DND-41 (cell line): Measurements from ENCODE around the gene PIK3CB.

ENCODE experiments used
- ATAC-seq: fragments of 200-7000 bp; cut with Tn5 transposase; 3 replicates; pipeline ENCODE4 v1.9.1; 2021; ENCODE audit warnings: low read depth; ENCODE audit not compliant: insufficient read depth
- DNase-seq: peaks from one replicate; pipeline ENCODE4 v3.0.0-alpha.2; 2020
- H2AFZ ChIP-seq: 2 replicates; pipeline ENCODE4 v1.6.0; 2012; ENCODE audit warnings: low read depth, low read length
- H3K27ac ChIP-seq: 2 replicates; pipeline ENCODE4 v1.5.1; 2012; ENCODE audit warnings: low read length, inconsistent platforms
- H3K27me3 ChIP-seq: fragments of 200-600 bp; sonication (generic); 2 replicates; pipeline ENCODE4 v1.6.0; 2012; ENCODE audit warnings: low read length, mild to moderate bottlenecking, inconsistent platforms; ENCODE audit not compliant: insufficient read depth, poor library complexity
- H3K36me3 ChIP-seq: 2 replicates; pipeline ENCODE4 v1.5.1; 2012; ENCODE audit warnings: low read length, inconsistent platforms; ENCODE audit not compliant: insufficient read depth
- H3K4me1 ChIP-seq: 2 replicates; pipeline ENCODE4 v1.5.1; 2012; ENCODE audit warnings: mild to moderate bottlenecking, low read length; ENCODE audit not compliant: insufficient read depth
- H3K4me2 ChIP-seq: 2 replicates; pipeline ENCODE4 v1.6.0; 2012; ENCODE audit warnings: mild to moderate bottlenecking, moderate library complexity, low read length, inconsistent platforms; ENCODE audit not compliant: insufficient read depth
- H3K4me3 ChIP-seq, 2 experiments: fragments of 200-600 bp in 1 of 2; shearing (Covaris generic) in 1 of 2; 2 replicates each; pipeline ENCODE4 v1.5.1; 2012 to 2016; ENCODE audit warnings: inconsistent platforms in 2 of 2, low read length in 2 of 2, mild to moderate bottlenecking in 2 of 2, low read depth in 1 of 2, moderate library complexity in 1 of 2
- H3K79me2 ChIP-seq: 2 replicates; pipeline ENCODE4 v1.6.0; 2012; ENCODE audit warnings: low read length, inconsistent platforms; ENCODE audit not compliant: insufficient read depth
- H3K9ac ChIP-seq: 2 replicates; pipeline ENCODE4 v1.6.0; 2012; ENCODE audit warnings: low read depth, mild to moderate bottlenecking, inconsistent platforms, low read length, moderate library complexity
- H3K9me3 ChIP-seq: 2 replicates; pipeline ENCODE4 v1.5.1; 2012; ENCODE audit warnings: low read length, moderate library complexity, mild to moderate bottlenecking, inconsistent platforms; ENCODE audit not compliant: insufficient read depth, severe bottlenecking
- H4K20me1 ChIP-seq: 2 replicates; pipeline ENCODE4 v1.6.0; 2012; ENCODE audit warnings: low read length; ENCODE audit not compliant: insufficient read depth
- CTCF ChIP-seq: IDR thresholded peaks from 2 replicates; pipeline ENCODE4 v1.5.1; 2012; ENCODE audit warnings: borderline replicate concordance, low read length, moderate library complexity, mild to moderate bottlenecking; ENCODE audit not compliant: poor library complexity, severe bottlenecking; ENCODE audit errors: extremely low read depth
- EZH2 ChIP-seq: IDR thresholded peaks from 3 replicates; pipeline ENCODE4 v1.6.1; 2012; ENCODE audit warnings: borderline replicate concordance, low read depth, mild to moderate bottlenecking, moderate library complexity, low read length, inconsistent platforms; ENCODE audit not compliant: severe bottlenecking

Gene PIK3CB

GRCh38 chr3:138862924-138863775 lies 28.4 kb upstream of the PIK3CB start:
- no peak for TF ChIP-seq EZH2
- no peak for TF ChIP-seq CTCF
- no peak overlapping the region for H3K27ac ChIP-seq
- peak overlapping the region; percentile 53 for H2AFZ ChIP-seq
- no peaks in the 10 kb centered on the region for H4K20me1 ChIP-seq
- ATAC-seq (0 out of 3 replicates have a peak, but pooled peaks have one; percentile 37), DNase-seq (no peak)
- no peak overlapping the region for H3K9ac ChIP-seq
- no peaks in the 10 kb centered on the region for H3K27me3 ChIP-seq
- no peaks in the 10 kb centered on the region for H3K4me1 ChIP-seq
- H3K36me3 ChIP-seq = no peaks in the 10 kb centered on the region
- no peak overlapping the region for H3K4me3 ChIP-seq
- no peak overlapping the region for H3K4me2 ChIP-seq
- no peaks in the 10 kb centered on the region for H3K79me2 ChIP-seq
- no peaks in the 10 kb centered on the region for H3K9me3 ChIP-seq

GRCh38 chr3:138862531-138862923 lies 27.8 kb upstream of the PIK3CB start:
- no peak overlapping the region for H3K4me2 ChIP-seq
- no peak for ATAC-seq
- TF ChIP-seq CTCF = no peak
- no peak for TF ChIP-seq EZH2

GRCh38 chr3:138861798-138862197 lies 27.1 kb upstream of the PIK3CB start:
- H3K36me3 ChIP-seq = no peaks in the 10 kb centered on the region
- no peak overlapping the region for H3K4me2 ChIP-seq
- H3K27ac ChIP-seq = no peak overlapping the region
- H3K79me2 ChIP-seq = no peaks in the 10 kb centered on the region
- H4K20me1 ChIP-seq = no peaks in the 10 kb centered on the region
- H2AFZ ChIP-seq = no peak overlapping the region
- H3K4me3 ChIP-seq = no peak overlapping the region
- H3K27me3 ChIP-seq = no peaks in the 10 kb centered on the region
- DNase-seq (no peak), ATAC-seq (no peak)
- no peaks in the 10 kb centered on the region for H3K4me1 ChIP-seq
- H3K9ac ChIP-seq = no peak overlapping the region
- TF ChIP-seq EZH2 (no peak), CTCF (no peak)
- H3K9me3 ChIP-seq = no peaks in the 10 kb centered on the region

More at GRCh38 chr3:138862531-138862923, 27.8 kb upstream of the PIK3CB start:
- H4K20me1 ChIP-seq = no peaks in the 10 kb centered on the region
- DNase-seq = no peak
- no peaks in the 10 kb centered on the region for H3K27me3 ChIP-seq
- no peaks in the 10 kb centered on the region for H3K79me2 ChIP-seq
- H3K4me3 ChIP-seq = no peak overlapping the region
- H3K4me1 ChIP-seq = no peaks in the 10 kb centered on the region
- no peak overlapping the region for H3K27ac ChIP-seq
- no peaks in the 10 kb centered on the region for H3K36me3 ChIP-seq
- H3K9me3 ChIP-seq = no peaks in the 10 kb centered on the region
- no peak overlapping the region for H3K9ac ChIP-seq
- no peak overlapping the region for H2AFZ ChIP-seq
